Transverse colon (tissue), 4 donors: ENCODE results near the gene DTNBP1. TPM values are rescaled to one million over a fixed set of nuclear protein-coding genes. Genes with fewer than 3 reads are reported as not detected.

Source experiments
- DNase-seq: peaks from one replicate; pipeline ENCODE4 v3.0.0-alpha.2; 2019
- H3K27ac ChIP-seq, 4 donors: fragments of 200-600 bp; sonication (generic); 2 replicates each; pipeline ENCODE4 v1.5.1; 2016 to 2018; ENCODE audit warnings: inconsistent platforms in 4 of 4
- H3K27me3 ChIP-seq: fragments of 200-600 bp; sonication (generic); 2 replicates; pipeline ENCODE4 v1.5.1; 2017; ENCODE audit warnings: inconsistent platforms
- H3K36me3 ChIP-seq, 4 donors: fragments of 200-600 bp; sonication (generic); 2 replicates each; pipeline ENCODE4 v1.5.1; 2017 to 2019; ENCODE audit warnings: inconsistent platforms in 4 of 4
- H3K4me1 ChIP-seq, 4 donors: fragments of 200-600 bp; sonication (generic); 2 replicates each; pipeline ENCODE4 v1.5.1; 2017 to 2020; ENCODE audit warnings: inconsistent platforms in 4 of 4
- H3K4me3 ChIP-seq, 4 donors: fragments of 200-600 bp; sonication (generic); 1 replicate in 1 of 4; 2 replicates in 3 of 4; pipeline versions ENCODE4 v1.5.1 to v1.6.1; 2017 to 2019; ENCODE audit warnings: inconsistent platforms in 4 of 4
- H3K9me3 ChIP-seq, 2 donors: fragments of 200-600 bp; sonication (generic); 2 replicates each; pipeline ENCODE4 v1.5.1; 2017 to 2019; ENCODE audit warnings: inconsistent platforms in 2 of 2
- CTCF ChIP-seq, 5 experiments: fragments of 200-600 bp in 3 of 5; fragments of 450-650 bp in 2 of 5; sonication (generic) in 3 of 5; IDR thresholded peaks; 1 replicate in 2 of 5; 2 replicates in 3 of 5; pipeline ENCODE4 v1.5.1; 2016 to 2017; ENCODE audit warnings: antibody characterized with exemption in 5 of 5, inconsistent platforms in 3 of 5, mild to moderate bottlenecking in 2 of 5, moderate library complexity in 1 of 5
- EP300 ChIP-seq: sonication (generic); formaldehyde crosslinking; IDR thresholded peaks from one replicate; pipeline ENCODE4 v1.6.1; 2017; ENCODE audit warnings: antibody characterized with exemption, low read depth
- POLR2A ChIP-seq: fragments of 450-650 bp; IDR thresholded peaks from one replicate; pipeline ENCODE4 v1.6.1; 2016; ENCODE audit warnings: antibody characterized with exemption, mild to moderate bottlenecking, moderate library complexity
- POLR2AphosphoS5 ChIP-seq, 3 donors: sonication (generic); formaldehyde crosslinking; IDR thresholded peaks; one replicate each; pipeline ENCODE4 v1.6.1; 2016; ENCODE audit warnings: antibody characterized with exemption in 3 of 3
- WGBS, 2 donors: methylation state at CpG; one replicate each; pipeline ENCODE4 v1.1.5; 2018; ENCODE audit warnings: low coverage in 1 of 2; 5-methylcytosine and 5-hydroxymethylcytosine counted together
- in situ Hi-C, 4 donors: fragments of 200-750 bp; cut with MboI; loops; one replicate each; pipeline versions ENCODE4 v1.15.0 to v1.15.1; 2017; ENCODE audit warnings: low sequenced_read_pairs in 3 of 4, low pct_ligation_motif_present in 1 of 4, low pct_unique_long_range_greater_than_20kb in 1 of 4
- intact Hi-C: fragments of 100-400 bp; cut with DNase I; formaldehyde crosslinking; loops from one replicate; pipeline ENCODE4 v1.15.1; 2023; ENCODE audit warnings: low total_unique reads
- total RNA-seq, 4 donors: library from RNA; depleted of rRNA; stranded (reverse); fragments of >200 nt; gene quantifications; one replicate each; pipeline ENCODE4 v1.1.0, GENCODE V29; 2016

The DTNBP1 gene
- total RNA-seq, 4 donors from 2014 or later, result 6.0 to 20.3 (median 16.0) TPM

- Histone ChIP-seq H3K9me3 (no peaks in the 10 kb centered on the region), H3K27me3 (no peaks in the 10 kb centered on the region), H3K36me3 (peaks cover 0 to 22% (median 5%) of the 10 kb centered on the region in 4 donors), H3K4me3 (no peak overlapping the region), H3K27ac (no peak overlapping the region), H3K4me1 (peaks cover 0 to 8% (median 3%) of the 10 kb centered on the region in 4 donors)
- in situ Hi-C loops, result loop anchor here in 1 of 4 donors (25.0 kb wide), 1 partner anchor 93 kb away; no protein-coding TSS in a partner anchor
- intact Hi-C loops, result no loop called here
- DNase-seq, result no peak
- 83% methylated on average over 6 of the region's 6 CpGs; no CpG with 5 or more reads in 1 of the 2 donors for WGBS, 2 donors
- TF ChIP-seq POLR2A, result no peak
- TF ChIP-seq CTCF (IDR thresholded peaks at IDR 0.05), result no peak
- no peak for TF ChIP-seq EP300
- no peak for TF ChIP-seq POLR2AphosphoS5 (IDR thresholded peaks at IDR 0.05)
Observed at GRCh38 chr6:15519681-15520080, 143.1 kb downstream of the DTNBP1 start.

- no peak overlapping the region for H3K27ac ChIP-seq
- DNase-seq, result no peak
- in situ Hi-C loops (loop anchor here in 1 of 4 donors (25.0 kb wide), 1 partner anchor 93 kb away; no protein-coding TSS in a partner anchor), intact Hi-C loops (no loop called here)
- H3K9me3 ChIP-seq, result no peaks in the 10 kb centered on the region
- WGBS, 2 donors, result 96% methylated on average over 10 of the region's 10 CpGs; no CpG with 5 or more reads in 1 of the 2 donors
- H3K27me3 ChIP-seq, result no peaks in the 10 kb centered on the region
- no peak overlapping the region for H3K4me3 ChIP-seq
- H3K36me3 ChIP-seq, result peaks cover 0 to 22% (median 5%) of the 10 kb centered on the region in 4 donors
- H3K4me1 ChIP-seq, result peaks cover 0 to 8% (median 3%) of the 10 kb centered on the region in 4 donors
- TF ChIP-seq POLR2A (no peak), CTCF (IDR thresholded peaks at IDR 0.05) (no peak), POLR2AphosphoS5 (IDR thresholded peaks at IDR 0.05) (no peak), EP300 (no peak)
Observed at GRCh38 chr6:15518878-15519277, 143.9 kb downstream of the DTNBP1 start.

- no peaks in the 10 kb centered on the region for H3K9me3 ChIP-seq
- no peak for TF ChIP-seq EP300
- H3K4me3 ChIP-seq, result no peak overlapping the region
- H3K4me1 ChIP-seq, result peaks cover 0 to 8% (median 3%) of the 10 kb centered on the region in 4 donors
- intact Hi-C loops (no loop called here), in situ Hi-C loops (loop anchor here in 1 of 4 donors (25.0 kb wide), 1 partner anchor 94 kb away; no protein-coding TSS in a partner anchor)
- no peak overlapping the region for H3K27ac ChIP-seq
- 100% methylated on average over 9 of the region's 9 CpGs; no CpG with 5 or more reads in 1 of the 2 donors for WGBS, 2 donors
- DNase-seq, result no peak
- peaks cover 0 to 22% (median 5%) of the 10 kb centered on the region in 4 donors for H3K36me3 ChIP-seq
- H3K27me3 ChIP-seq, result no peaks in the 10 kb centered on the region
Observed at GRCh38 chr6:15518057-15518456, 144.8 kb downstream of the DTNBP1 start.

- H3K36me3 ChIP-seq, result peaks cover 0 to 22% (median 5%) of the 10 kb centered on the region in 4 donors
- WGBS, 2 donors, result 84 to 97% methylated on average over 5 to 11 of the region's 11 CpGs
- intact Hi-C loops (no loop called here), in situ Hi-C loops (loop anchor here in 1 of 4 donors (25.0 kb wide), 1 partner anchor 95 kb away; no protein-coding TSS in a partner anchor)
- no peaks in the 10 kb centered on the region for H3K9me3 ChIP-seq
- no peaks in the 10 kb centered on the region for H3K27me3 ChIP-seq
- TF ChIP-seq EP300, result no peak
- TF ChIP-seq POLR2A, result no peak
- TF ChIP-seq POLR2AphosphoS5 (IDR thresholded peaks at IDR 0.05), result no peak
- TF ChIP-seq CTCF (IDR thresholded peaks at IDR 0.05), result no peak
- no peak overlapping the region for H3K27ac ChIP-seq
- no peak overlapping the region for H3K4me3 ChIP-seq
- DNase-seq, result no peak
- H3K4me1 ChIP-seq, result peaks cover 0 to 8% (median 3%) of the 10 kb centered on the region in 4 donors
Observed at GRCh38 chr6:15517600-15517999, 145.2 kb downstream of the DTNBP1 start.
